Measurements from ENCODE around the gene MRGPRG.

Gene MRGPRG

DNA sequence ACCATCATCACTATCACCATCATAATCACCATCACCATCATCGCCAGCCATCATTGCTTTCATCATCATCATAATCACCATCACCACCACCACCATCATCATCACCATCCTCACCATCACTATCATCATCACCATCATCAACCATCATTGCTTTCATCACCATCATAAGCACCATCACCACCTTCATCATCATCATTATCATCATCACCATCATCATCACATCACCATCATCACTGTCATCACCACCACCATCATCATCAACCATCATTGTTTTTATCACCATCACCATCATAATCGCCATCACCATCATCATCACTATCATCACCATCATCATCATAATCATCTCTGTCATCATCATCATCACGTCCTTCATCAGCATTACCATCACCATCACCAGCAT is 44.2 kb downstream of the MRGPRG start:
- no peak overlapping the region for H3K4me3 ChIP-seq (ENCODE audit: low read length)
- no peaks in the 10 kb centered on the region for H4K20me1 ChIP-seq (ENCODE audit: control insufficient read depth, insufficient read depth, low read depth, low read length)
- no peaks in the 10 kb centered on the region for H3K79me2 ChIP-seq (ENCODE audit: control insufficient read depth, low read length)
- H3K27me3 ChIP-seq (ENCODE audit: control insufficient read depth, low read length): no peaks in the 10 kb centered on the region
- H3K9me2 ChIP-seq (replicated peaks; ENCODE audit: control insufficient read depth, low read length): no peaks in the 10 kb centered on the region
- H3K36me3 ChIP-seq (ENCODE audit: control insufficient read depth, low read length): no peaks in the 10 kb centered on the region
- TF ChIP-seq, protein P1, sequence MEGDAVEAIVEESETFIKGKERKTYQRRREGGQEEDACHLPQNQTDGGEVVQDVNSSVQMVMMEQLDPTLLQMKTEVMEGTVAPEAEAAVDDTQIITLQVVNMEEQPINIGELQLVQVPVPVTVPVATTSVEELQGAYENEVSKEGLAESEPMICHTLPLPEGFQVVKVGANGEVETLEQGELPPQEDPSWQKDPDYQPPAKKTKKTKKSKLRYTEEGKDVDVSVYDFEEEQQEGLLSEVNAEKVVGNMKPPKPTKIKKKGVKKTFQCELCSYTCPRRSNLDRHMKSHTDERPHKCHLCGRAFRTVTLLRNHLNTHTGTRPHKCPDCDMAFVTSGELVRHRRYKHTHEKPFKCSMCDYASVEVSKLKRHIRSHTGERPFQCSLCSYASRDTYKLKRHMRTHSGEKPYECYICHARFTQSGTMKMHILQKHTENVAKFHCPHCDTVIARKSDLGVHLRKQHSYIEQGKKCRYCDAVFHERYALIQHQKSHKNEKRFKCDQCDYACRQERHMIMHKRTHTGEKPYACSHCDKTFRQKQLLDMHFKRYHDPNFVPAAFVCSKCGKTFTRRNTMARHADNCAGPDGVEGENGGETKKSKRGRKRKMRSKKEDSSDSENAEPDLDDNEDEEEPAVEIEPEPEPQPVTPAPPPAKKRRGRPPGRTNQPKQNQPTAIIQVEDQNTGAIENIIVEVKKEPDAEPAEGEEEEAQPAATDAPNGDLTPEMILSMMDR (IDR thresholded peaks at IDR 0.05; ENCODE audit: low read depth, low read length, poor library complexity, severe bottlenecking): no peak
- TF ChIP-seq EZH2phosphoT487 (IDR thresholded peaks at IDR 0.05; ENCODE audit: borderline replicate concordance, low read length): no peak
- peaks cover 12% of the 10 kb centered on the region for H3K9me3 ChIP-seq (ENCODE audit: control insufficient read depth, insufficient read depth, low read length)
- no peak overlapping the region for H3K4me2 ChIP-seq (ENCODE audit: low read length)
- H3F3A ChIP-seq (ENCODE audit: control insufficient read depth, insufficient read depth): no peaks in the 10 kb centered on the region
- no peak overlapping the region for H3K27ac ChIP-seq (ENCODE audit: low read depth, low read length)
- H3K4me1 ChIP-seq (ENCODE audit: control insufficient read depth, low read length): no peaks in the 10 kb centered on the region

DNA sequence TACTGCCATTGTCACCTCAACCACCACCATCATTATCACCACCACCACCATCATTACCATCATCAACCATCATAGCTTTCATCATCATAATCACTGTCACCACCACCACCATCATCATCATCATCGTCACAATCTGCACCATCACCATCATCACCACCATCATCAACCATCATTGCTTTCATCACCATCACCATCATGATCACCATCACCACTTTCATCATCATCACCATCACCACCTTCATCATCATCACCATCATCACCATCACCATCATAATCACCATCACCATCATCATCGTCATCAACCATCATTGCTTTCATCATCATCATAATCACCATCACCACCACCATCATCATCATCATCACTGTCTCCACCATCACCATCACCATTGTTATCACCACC is 44.8 kb downstream of the MRGPRG start:
- Histone ChIP-seq H3K4me1 (ENCODE audit: control insufficient read depth, low read length) (no peaks in the 10 kb centered on the region), H3K4me3 (ENCODE audit: low read length) (no peak overlapping the region), H3K79me2 (ENCODE audit: control insufficient read depth, low read length) (no peaks in the 10 kb centered on the region), H3K4me2 (ENCODE audit: low read length) (no peak overlapping the region), H3K9me2 (replicated peaks; ENCODE audit: control insufficient read depth, low read length) (no peaks in the 10 kb centered on the region), H3K9me3 (ENCODE audit: control insufficient read depth, insufficient read depth, low read length) (peaks cover 12% of the 10 kb centered on the region), H3K36me3 (ENCODE audit: control insufficient read depth, low read length) (no peaks in the 10 kb centered on the region), H3F3A (ENCODE audit: control insufficient read depth, insufficient read depth) (no peaks in the 10 kb centered on the region), H3K27ac (ENCODE audit: low read depth, low read length) (no peak overlapping the region), H4K20me1 (ENCODE audit: control insufficient read depth, insufficient read depth, low read depth, low read length) (no peaks in the 10 kb centered on the region), H3K27me3 (ENCODE audit: control insufficient read depth, low read length) (no peaks in the 10 kb centered on the region)
- TF ChIP-seq, protein P1 (IDR thresholded peaks at IDR 0.05; ENCODE audit: low read depth, low read length, poor library complexity, severe bottlenecking): no peak
- TF ChIP-seq EZH2phosphoT487 (IDR thresholded peaks at IDR 0.05; ENCODE audit: borderline replicate concordance, low read length): no peak

DNA sequence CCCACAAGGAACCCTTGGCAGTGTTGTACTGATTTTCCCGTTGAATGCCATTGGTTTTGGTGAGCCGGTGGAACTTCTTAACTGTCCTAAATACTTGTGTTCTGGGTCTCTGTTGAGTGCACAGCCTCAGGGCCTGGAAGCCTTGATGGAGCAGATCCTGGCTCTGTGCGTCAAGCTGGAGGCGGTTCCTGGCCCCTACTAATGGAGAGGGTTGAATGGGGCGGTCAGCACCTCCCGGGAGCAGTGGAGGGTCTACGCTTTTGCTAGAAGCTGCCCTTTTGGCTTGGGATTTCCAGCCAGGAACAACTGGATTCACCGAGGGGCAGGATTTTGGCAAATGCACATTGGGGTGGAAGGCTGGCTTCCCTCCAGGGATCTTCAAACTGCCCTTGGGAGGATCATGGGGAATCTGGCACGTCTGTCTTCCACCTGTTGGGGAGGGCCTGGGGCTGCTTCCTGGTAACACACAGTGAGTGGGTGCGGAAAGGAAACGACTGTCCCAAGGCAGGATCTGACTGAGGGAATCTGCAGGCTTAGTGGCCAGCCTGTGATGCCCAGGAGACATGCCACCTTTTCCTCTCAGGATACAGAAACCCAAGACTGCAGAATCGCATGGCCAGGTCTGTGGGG is 46.6 kb downstream of the MRGPRG start:
- Histone ChIP-seq H3K27ac (ENCODE audit: low read depth, low read length) (no peak overlapping the region), H3K4me1 (ENCODE audit: control insufficient read depth, low read length) (no peaks in the 10 kb centered on the region), H3K36me3 (ENCODE audit: control insufficient read depth, low read length) (no peaks in the 10 kb centered on the region), H3K9me2 (replicated peaks; ENCODE audit: control insufficient read depth, low read length) (no peaks in the 10 kb centered on the region), H3F3A (ENCODE audit: control insufficient read depth, insufficient read depth) (no peaks in the 10 kb centered on the region), H4K20me1 (ENCODE audit: control insufficient read depth, insufficient read depth, low read depth, low read length) (no peaks in the 10 kb centered on the region), H3K79me2 (ENCODE audit: control insufficient read depth, low read length) (no peaks in the 10 kb centered on the region), H3K4me3 (ENCODE audit: low read length) (no peak overlapping the region), H3K27me3 (ENCODE audit: control insufficient read depth, low read length) (no peaks in the 10 kb centered on the region), H3K9me3 (ENCODE audit: control insufficient read depth, insufficient read depth, low read length) (peaks cover 12% of the 10 kb centered on the region), H3K4me2 (ENCODE audit: low read length) (no peak overlapping the region)
- TF ChIP-seq EZH2phosphoT487 (IDR thresholded peaks at IDR 0.05; ENCODE audit: borderline replicate concordance, low read length): no peak
- TF ChIP-seq, protein P1 (IDR thresholded peaks at IDR 0.05; ENCODE audit: low read depth, low read length, poor library complexity, severe bottlenecking): no peak
